ENCODE data around the gene CHI3L1.

GRCh38 chr1:203152158-203153034, 34.1 kb downstream of the CHI3L1 start:
- TF ChIP-seq, protein P1, sequence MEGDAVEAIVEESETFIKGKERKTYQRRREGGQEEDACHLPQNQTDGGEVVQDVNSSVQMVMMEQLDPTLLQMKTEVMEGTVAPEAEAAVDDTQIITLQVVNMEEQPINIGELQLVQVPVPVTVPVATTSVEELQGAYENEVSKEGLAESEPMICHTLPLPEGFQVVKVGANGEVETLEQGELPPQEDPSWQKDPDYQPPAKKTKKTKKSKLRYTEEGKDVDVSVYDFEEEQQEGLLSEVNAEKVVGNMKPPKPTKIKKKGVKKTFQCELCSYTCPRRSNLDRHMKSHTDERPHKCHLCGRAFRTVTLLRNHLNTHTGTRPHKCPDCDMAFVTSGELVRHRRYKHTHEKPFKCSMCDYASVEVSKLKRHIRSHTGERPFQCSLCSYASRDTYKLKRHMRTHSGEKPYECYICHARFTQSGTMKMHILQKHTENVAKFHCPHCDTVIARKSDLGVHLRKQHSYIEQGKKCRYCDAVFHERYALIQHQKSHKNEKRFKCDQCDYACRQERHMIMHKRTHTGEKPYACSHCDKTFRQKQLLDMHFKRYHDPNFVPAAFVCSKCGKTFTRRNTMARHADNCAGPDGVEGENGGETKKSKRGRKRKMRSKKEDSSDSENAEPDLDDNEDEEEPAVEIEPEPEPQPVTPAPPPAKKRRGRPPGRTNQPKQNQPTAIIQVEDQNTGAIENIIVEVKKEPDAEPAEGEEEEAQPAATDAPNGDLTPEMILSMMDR (conservative IDR thresholded peaks at IDR 0.05; ENCODE audit: low read length), result no peak
- TF ChIP-seq EZH2phosphoT487 (IDR thresholded peaks at IDR 0.05; ENCODE audit: borderline replicate concordance, low read depth, low read length), result no peak
